K562 (cell line): ENCODE data around the gene LYVE1. TPM values are rescaled to one million over a fixed set of nuclear protein-coding genes. Genes with fewer than 3 reads are reported as not detected.

ENCODE experiments used
- CEBPB ChIP-seq: fragments of 450-650 bp; IDR thresholded peaks from 2 replicates; pipeline ENCODE4 v1.6.1; 2016; ENCODE audit warnings: missing genetic modification characterization, missing compliant biosample characterization
- CEBPG ChIP-seq, 3 experiments: fragments of 200-800 bp in 1 of 3; sonication (Bioruptor generic) in 1 of 3; sonication (generic) in 1 of 3; formaldehyde crosslinking in 1 of 3; IDR thresholded peaks in 2 of 3; conservative IDR thresholded peaks in 1 of 3; 2 replicates each; pipeline versions ENCODE4 v1.6.1 to v1.8.0; 2016 to 2022; ENCODE audit warnings: missing compliant biosample characterization in 2 of 3, missing genetic modification characterization in 2 of 3, mild to moderate bottlenecking in 1 of 3, missing genetic modification reagents in 1 of 3
- CSDE1 ChIP-seq, 2 experiments: fragments of 450-650 bp; IDR thresholded peaks; 2 replicates each; pipeline ENCODE4 v1.6.1; 2016; ENCODE audit warnings: mild to moderate bottlenecking in 1 of 2
- E2F5 ChIP-seq: sonication (generic); formaldehyde crosslinking; IDR thresholded peaks from 2 replicates; pipeline ENCODE4 v1.8.0; 2022; ENCODE audit warnings: mild to moderate bottlenecking, missing genetic modification reagents
- ETV1 ChIP-seq: fragments of 450-650 bp; conservative IDR thresholded peaks from 2 replicates; pipeline ENCODE4 v1.6.1; 2016; ENCODE audit warnings: missing genetic modification characterization, control low read depth, low read depth, missing compliant biosample characterization
- FOSL1 ChIP-seq: fragments of 200-800 bp; sonication (Bioruptor generic); conservative IDR thresholded peaks from 2 replicates; pipeline ENCODE4 v1.6.1; 2016; ENCODE audit warnings: missing genetic modification characterization, missing compliant biosample characterization
- GTF2B ChIP-seq: IDR thresholded peaks from 2 replicates; pipeline ENCODE4 v1.6.1; 2011; ENCODE audit not compliant: insufficient read length; ENCODE audit errors: extremely low read depth
- NFYB ChIP-seq: IDR thresholded peaks from 2 replicates; pipeline ENCODE4 v1.6.1; 2011; ENCODE audit warnings: mild to moderate bottlenecking, moderate library complexity; ENCODE audit not compliant: insufficient read length; ENCODE audit errors: extremely low read depth
- POU5F1 ChIP-seq: fragments of 150-350 bp; IDR thresholded peaks from 2 replicates; pipeline ENCODE4 v1.6.1; 2014; ENCODE audit warnings: borderline replicate concordance, low read length, low read depth, mild to moderate bottlenecking; ENCODE audit not compliant: partially characterized antibody
- RBM34 ChIP-seq: fragments of 200-400 bp; formaldehyde crosslinking; IDR thresholded peaks from 2 replicates; pipeline ENCODE4 v1.6.1; 2018; ENCODE audit warnings: low read length, borderline replicate concordance; ENCODE audit not compliant: insufficient read depth
- SNAPC5 ChIP-seq: fragments of 250-450 bp; sonication (Bioruptor Pico); IDR thresholded peaks from 2 replicates; pipeline ENCODE4 v1.8.0; 2021; ENCODE audit warnings: moderate library complexity, mild to moderate bottlenecking, inconsistent platforms
- ZC3H4 ChIP-seq: sonication (generic); formaldehyde crosslinking; IDR thresholded peaks from 2 replicates; pipeline ENCODE4 v1.9.0; 2021; ENCODE audit warnings: missing genetic modification reagents, borderline replicate concordance
- polyA plus RNA-seq, 8 experiments: library from polyadenylated mRNA; depleted of rRNA in 4 of 8; stranded (reverse) in 5 of 8; unstranded in 3 of 8; fragments of >200 nt; fragmentation: Nextera tagmentation in 2 of 8; fragmentation: Illumina TruSeq in 1 of 8; extraction: Ambion mirVana in 2 of 8; extraction: Trizol in 1 of 8; gene quantifications; 2 replicates each; pipeline versions ENCODE4 v1.2.1 to v1.2.3, GENCODE V29; 2011 to 2014; ENCODE audit warnings: inconsistent platforms in 1 of 8, missing spikeins in 1 of 8
- total RNA-seq, 7 experiments: library from RNA; depleted of rRNA in 6 of 7; stranded (reverse); fragments of >200 nt in 6 of 7; fragmentation: Illumina TruSeq in 2 of 7; extraction: Trizol in 2 of 7; gene quantifications; 2 replicates each; pipeline versions ENCODE4 v1.2.1 to v1.2.3, GENCODE V29; 2011 to 2021; ENCODE audit warnings: low replicate concordance in 1 of 7

The LYVE1 gene
- total and polyA plus RNA-seq, 9 of the 15 experiments (the other 6 are each of a cell fraction or from before 2014, with no cell fraction given) = 0.06 to 1.1 (median 0.14) TPM; not detected in 1

- TF ChIP-seq CEBPG (CRISPR knock-in tag; IDR thresholded peaks at IDR 0.05) = no peak
- TF ChIP-seq CEBPG (tag; conservative IDR thresholded peaks at IDR 0.05 in 1 of 2, IDR thresholded peaks at IDR 0.05 in 1 of 2) = peak in 1 of 2 experiments; percentile 85; a peak in 2 of 4 replicates
- no peak for TF ChIP-seq ETV1 (tag)
- TF ChIP-seq SNAPC5 (CRISPR knock-in tag) = no peak
- no peak for TF ChIP-seq POU5F1
- TF ChIP-seq GTF2B = no peak
- no peak for TF ChIP-seq ZC3H4
- no peak for TF ChIP-seq E2F5 (CRISPR knock-in tag)
- no peak for TF ChIP-seq NFYB
- peak; percentile 89 for TF ChIP-seq CEBPB (tag)
- TF ChIP-seq CSDE1 (IDR thresholded peaks at IDR 0.05) = no peak
- TF ChIP-seq FOSL1 (tag) = no peak
- TF ChIP-seq RBM34 = no peak
These were observed 2.1 kb downstream of the LYVE1 start (continued) for GRCh38 chr11:10566257-10566957.
